Activated T-helper 2 cell treated with anti-CD3 and anti-CD28 coated beads, Interferon-gamma antibody, Interleukin-2, Interleukin-4, amounts not matched to agents 10 μg/mL and 5 μg/mL and 100 μg/mL, durations not matched to agents 14 hours and 24 hours and 36 hours (primary cell): ENCODE data around the gene S1PR3. TPM values are rescaled to one million over a fixed set of nuclear protein-coding genes. Genes with fewer than 3 reads are reported as not detected.

Source experiments
- total RNA-seq: library from RNA; stranded (reverse); gene quantifications from 2 replicates; pipeline ENCODE4 v1.2.3, GENCODE V29; 2022

S1PR3 gene
- total RNA-seq, 1 donor from 2014 or later = 7.1 TPM

Other genes with a start within 250 kb of the S1PR3 start
- not detected in 2 replicates for gene SHC3, start 187.3 kb downstream of the S1PR3 start, total RNA-seq